ENCODE results near the gene ACACB. TPM values are rescaled to one million over a fixed set of nuclear protein-coding genes. Genes with fewer than 3 reads are reported as not detected.
A peak's percentile ranks its signal among the peaks of the same experiment; 100 is the strongest.

ACACB gene
- total RNA-seq, 1 donor from 2014 or later, result 15.4 TPM

DNA sequence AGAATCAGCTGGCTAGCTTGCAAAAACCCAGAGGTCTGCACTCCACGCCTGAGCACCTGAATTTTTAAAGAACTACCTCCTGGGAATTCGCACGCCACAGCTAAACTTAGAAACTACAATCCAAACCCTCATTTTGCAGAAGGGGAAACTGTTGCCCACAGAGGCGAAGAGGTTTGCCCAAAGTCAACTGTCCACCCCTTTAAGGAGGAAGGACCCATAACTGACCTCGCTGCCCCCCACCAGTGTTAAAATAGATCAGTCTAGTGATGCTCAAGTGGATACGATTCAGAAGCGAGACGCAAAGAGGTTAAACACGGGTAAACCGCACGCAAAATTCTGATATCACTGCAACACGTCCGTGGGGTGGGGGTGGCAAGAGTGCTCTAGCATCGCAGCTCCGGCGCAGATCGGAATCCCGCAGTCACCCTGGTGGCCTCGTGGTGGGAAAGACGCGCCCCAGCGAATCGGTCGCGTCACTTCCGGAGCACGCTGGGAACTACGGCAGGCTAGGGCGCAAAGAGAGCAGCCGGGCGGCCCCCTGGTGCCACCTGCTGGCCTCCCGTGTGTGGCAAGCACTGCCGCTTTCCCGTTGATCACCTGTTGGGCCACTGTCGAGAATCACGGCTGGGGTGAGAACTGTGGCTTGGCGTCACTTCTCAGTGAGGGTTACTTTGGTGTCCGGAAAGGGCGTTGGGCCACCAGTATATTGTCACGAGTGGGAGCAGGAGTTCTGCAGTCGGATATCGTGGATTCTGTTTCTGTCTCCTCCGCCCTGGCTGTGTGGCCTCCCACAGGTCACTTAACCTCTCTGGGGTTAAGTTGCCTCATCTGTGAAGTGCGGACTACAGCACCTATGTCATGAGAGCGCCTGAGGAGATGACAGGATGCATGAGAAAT lies 23.1 kb upstream of the ACACB start, which contains the start of gene ALKBH2:
Gene ALKBH2 (minus strand): TSS at position 451 of the 897 bp plus-strand sequence. CDS start 686 bp downstream, outside the sequence.
- H3K27ac Mint-ChIP-seq, result peak within 1 kb of the TSS; percentile 87
- no peaks in the 10 kb centered on the region for H3K9me3 Mint-ChIP-seq
- H3K4me3 Mint-ChIP-seq, result peak within 1 kb of the TSS; percentile 78
- TF ChIP-seq, protein P1, sequence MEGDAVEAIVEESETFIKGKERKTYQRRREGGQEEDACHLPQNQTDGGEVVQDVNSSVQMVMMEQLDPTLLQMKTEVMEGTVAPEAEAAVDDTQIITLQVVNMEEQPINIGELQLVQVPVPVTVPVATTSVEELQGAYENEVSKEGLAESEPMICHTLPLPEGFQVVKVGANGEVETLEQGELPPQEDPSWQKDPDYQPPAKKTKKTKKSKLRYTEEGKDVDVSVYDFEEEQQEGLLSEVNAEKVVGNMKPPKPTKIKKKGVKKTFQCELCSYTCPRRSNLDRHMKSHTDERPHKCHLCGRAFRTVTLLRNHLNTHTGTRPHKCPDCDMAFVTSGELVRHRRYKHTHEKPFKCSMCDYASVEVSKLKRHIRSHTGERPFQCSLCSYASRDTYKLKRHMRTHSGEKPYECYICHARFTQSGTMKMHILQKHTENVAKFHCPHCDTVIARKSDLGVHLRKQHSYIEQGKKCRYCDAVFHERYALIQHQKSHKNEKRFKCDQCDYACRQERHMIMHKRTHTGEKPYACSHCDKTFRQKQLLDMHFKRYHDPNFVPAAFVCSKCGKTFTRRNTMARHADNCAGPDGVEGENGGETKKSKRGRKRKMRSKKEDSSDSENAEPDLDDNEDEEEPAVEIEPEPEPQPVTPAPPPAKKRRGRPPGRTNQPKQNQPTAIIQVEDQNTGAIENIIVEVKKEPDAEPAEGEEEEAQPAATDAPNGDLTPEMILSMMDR (IDR thresholded peaks at IDR 0.05; ENCODE audit: unreplicated experiment), result peak; percentile 91
- peak; percentile 84 to 93 for DNase-seq (ENCODE audit: low spot score in 2 of 2, unreplicated experiment in 2 of 2)
- no peaks in the 10 kb centered on the region for H3K27me3 Mint-ChIP-seq (ENCODE audit: low read depth)
- peaks cover 26% of the 10 kb centered on the region for H3K4me1 Mint-ChIP-seq
- peaks cover 5% of the 10 kb centered on the region for H3K36me3 Mint-ChIP-seq

DNA sequence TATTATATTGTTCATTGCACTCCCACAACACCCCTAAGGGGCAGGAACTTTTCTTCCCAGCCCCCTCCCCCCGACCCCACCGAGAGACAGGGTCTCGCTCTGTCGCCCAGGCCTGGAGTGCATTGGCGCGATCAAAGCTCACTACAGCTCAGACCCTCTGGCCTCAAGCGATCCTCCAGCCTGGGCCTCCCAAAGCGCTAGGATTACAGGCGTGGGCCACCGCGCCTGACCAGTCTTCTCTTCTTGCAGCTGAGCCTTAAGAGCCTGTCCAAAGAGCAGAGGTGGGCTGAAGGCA lies 19.3 kb upstream of the ACACB start:
- Mint-ChIP-seq H3K4me3 (peak overlapping the region; percentile 91), H3K27me3 (ENCODE audit: low read depth) (no peaks in the 10 kb centered on the region), H3K4me1 (peaks cover 33% of the 10 kb centered on the region), H3K9me3 (no peaks in the 10 kb centered on the region), H3K36me3 (peaks cover 16% of the 10 kb centered on the region), H3K27ac (no peak overlapping the region)
- no peak for DNase-seq (ENCODE audit: low spot score in 2 of 2, unreplicated experiment in 2 of 2)
- TF ChIP-seq, protein P1 (IDR thresholded peaks at IDR 0.05; ENCODE audit: unreplicated experiment), result no peak

DNA sequence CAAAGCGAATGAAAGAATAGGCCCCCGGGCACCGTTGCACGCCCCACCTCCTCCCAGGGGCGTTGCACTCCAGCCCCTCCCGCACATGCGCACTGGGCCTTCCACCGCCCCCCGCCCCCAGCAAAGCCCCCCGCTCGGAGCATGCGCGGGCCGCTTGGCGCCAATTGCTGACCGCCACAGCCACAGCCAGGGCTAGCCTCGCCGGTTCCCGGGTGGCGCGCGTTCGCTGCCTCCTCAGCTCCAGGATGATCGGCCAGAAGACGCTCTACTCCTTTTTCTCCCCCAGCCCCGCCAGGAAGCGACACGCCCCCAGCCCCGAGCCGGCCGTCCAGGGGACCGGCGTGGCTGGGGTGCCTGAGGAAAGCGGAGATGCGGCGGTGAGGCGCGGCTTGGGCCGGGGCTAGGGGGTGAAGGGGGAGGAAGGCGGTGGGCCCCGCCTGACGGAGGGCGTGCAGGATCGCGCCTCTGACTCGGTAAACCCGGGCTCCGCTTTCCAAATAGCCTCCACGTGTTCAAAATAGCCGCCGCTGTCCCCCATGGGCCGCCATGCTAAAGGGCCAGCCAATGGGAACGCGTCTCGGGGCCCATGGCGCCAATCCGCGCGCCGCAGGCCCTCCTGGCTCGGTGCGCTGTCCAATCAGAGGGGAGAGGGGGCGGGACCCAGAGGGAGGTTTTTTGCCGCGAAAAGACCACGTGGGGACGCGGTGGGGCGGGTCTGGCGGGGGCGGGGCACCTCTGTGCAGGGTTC lies 18.8 kb upstream of the ACACB start, which contains the start of gene UNG:
Gene UNG (plus strand): TSS at position 163 of the 748 bp plus-strand sequence. CDS start 83 bp downstream, at position 246.
- Mint-ChIP-seq H3K27me3 (ENCODE audit: low read depth) (no peaks in the 10 kb centered on the region), H3K9me3 (no peaks in the 10 kb centered on the region), H3K4me3 (peak within 1 kb of the TSS; percentile 91), H3K27ac (peak within 1 kb of the TSS; percentile 97), H3K4me1 (peaks cover 28% of the 10 kb centered on the region), H3K36me3 (peaks cover 18% of the 10 kb centered on the region)
- peak; percentile 98 for DNase-seq (ENCODE audit: low spot score in 2 of 2, unreplicated experiment in 2 of 2)
- TF ChIP-seq, protein P1 (IDR thresholded peaks at IDR 0.05; ENCODE audit: unreplicated experiment), result no peak

DNA sequence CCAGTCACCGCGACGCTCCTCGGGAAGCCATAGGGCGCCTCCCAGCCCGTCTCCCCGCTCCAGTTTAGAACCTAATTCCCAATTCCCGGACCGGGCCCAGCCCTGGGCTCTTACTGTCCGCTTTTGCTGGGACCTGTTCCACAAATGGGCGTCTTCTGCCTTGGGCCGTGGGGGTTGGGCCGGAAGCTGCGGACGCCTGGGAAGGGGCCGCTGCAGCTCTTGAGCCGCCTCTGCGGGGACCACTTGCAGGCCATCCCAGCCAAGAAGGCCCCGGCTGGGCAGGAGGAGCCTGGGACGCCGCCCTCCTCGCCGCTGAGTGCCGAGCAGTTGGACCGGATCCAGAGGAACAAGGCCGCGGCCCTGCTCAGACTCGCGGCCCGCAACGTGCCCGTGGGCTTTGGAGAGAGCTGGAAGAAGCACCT lies 18.2 kb upstream of the ACACB start:
- Mint-ChIP-seq H3K4me3 (peak overlapping the region; percentile 91), H3K36me3 (peaks cover 20% of the 10 kb centered on the region), H3K9me3 (no peaks in the 10 kb centered on the region), H3K27ac (peak overlapping the region; percentile 97), H3K27me3 (ENCODE audit: low read depth) (no peaks in the 10 kb centered on the region), H3K4me1 (peaks cover 22% of the 10 kb centered on the region)
- DNase-seq (ENCODE audit: low spot score in 2 of 2, unreplicated experiment in 2 of 2), result peak; percentile 60 to 78
- TF ChIP-seq, protein P1 (IDR thresholded peaks at IDR 0.05; ENCODE audit: unreplicated experiment), result no peak

DNA sequence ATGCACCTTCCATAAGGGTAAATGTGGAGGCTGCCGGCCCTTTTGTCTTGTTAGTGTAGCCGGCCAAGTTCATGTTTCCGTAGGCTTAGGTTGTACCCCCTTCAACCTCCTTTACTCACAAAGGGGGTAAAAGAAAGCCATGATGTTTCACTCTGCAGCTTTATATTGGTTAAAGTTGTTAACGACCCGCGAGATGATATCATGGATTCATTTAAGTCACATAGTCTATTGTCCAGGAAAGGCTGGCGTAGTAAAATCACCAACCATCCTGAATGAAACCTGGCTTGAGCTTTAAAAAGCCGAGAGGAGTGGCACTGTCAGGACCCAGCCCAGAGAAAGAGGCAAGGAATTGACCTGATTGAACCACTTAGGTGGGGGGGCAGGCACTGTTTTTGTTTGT lies 17.7 kb upstream of the ACACB start:
- no peak for DNase-seq (ENCODE audit: low spot score in 2 of 2, unreplicated experiment in 2 of 2)
- peaks cover 19% of the 10 kb centered on the region for H3K4me1 Mint-ChIP-seq
- H3K27me3 Mint-ChIP-seq (ENCODE audit: low read depth), result no peaks in the 10 kb centered on the region
- TF ChIP-seq, protein P1 (IDR thresholded peaks at IDR 0.05; ENCODE audit: unreplicated experiment), result no peak
- H3K9me3 Mint-ChIP-seq, result no peaks in the 10 kb centered on the region
- H3K4me3 Mint-ChIP-seq, result peak overlapping the region; percentile 91
- H3K27ac Mint-ChIP-seq, result peak overlapping the region; percentile 97
- peaks cover 23% of the 10 kb centered on the region for H3K36me3 Mint-ChIP-seq

Measured in mesothelial cell of epicardium (in vitro differentiated cells).